Cardiac septum (tissue), 1 donor: Measurements from ENCODE around the gene WNT9B. TPM values are rescaled to one million over a fixed set of nuclear protein-coding genes. Genes with fewer than 3 reads are reported as not detected.

ENCODE experiments used
- DNase-seq: peaks from one replicate; pipeline ENCODE4 v3.0.0-alpha.2; 2020; ENCODE audit warnings: low spot score
- intact Hi-C: fragments of 100-400 bp; cut with DNase I; formaldehyde crosslinking; loops from one replicate; pipeline ENCODE4 v1.14.0; 2022
- long read RNA-seq: library from polyadenylated mRNA; unstranded; transcript quantifications from one replicate; pipeline ENCODE4 v2.0.0, GENCODE V29; 2021
- total RNA-seq: library from RNA; stranded (reverse); fragmentation: NEBNext Ultra II Directional; extraction: Animal tissue kit (Norgen Biotek cat#: 25700); gene quantifications from one replicate; pipeline ENCODE4 v1.2.1, GENCODE V29; 2021
- donor health status: DM: no; HTN: no; CAD: no.

Gene WNT9B, protein sequence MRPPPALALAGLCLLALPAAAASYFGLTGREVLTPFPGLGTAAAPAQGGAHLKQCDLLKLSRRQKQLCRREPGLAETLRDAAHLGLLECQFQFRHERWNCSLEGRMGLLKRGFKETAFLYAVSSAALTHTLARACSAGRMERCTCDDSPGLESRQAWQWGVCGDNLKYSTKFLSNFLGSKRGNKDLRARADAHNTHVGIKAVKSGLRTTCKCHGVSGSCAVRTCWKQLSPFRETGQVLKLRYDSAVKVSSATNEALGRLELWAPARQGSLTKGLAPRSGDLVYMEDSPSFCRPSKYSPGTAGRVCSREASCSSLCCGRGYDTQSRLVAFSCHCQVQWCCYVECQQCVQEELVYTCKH
- 0.62 TPM for total RNA-seq
- long read RNA-seq: 0 reads

DNA sequence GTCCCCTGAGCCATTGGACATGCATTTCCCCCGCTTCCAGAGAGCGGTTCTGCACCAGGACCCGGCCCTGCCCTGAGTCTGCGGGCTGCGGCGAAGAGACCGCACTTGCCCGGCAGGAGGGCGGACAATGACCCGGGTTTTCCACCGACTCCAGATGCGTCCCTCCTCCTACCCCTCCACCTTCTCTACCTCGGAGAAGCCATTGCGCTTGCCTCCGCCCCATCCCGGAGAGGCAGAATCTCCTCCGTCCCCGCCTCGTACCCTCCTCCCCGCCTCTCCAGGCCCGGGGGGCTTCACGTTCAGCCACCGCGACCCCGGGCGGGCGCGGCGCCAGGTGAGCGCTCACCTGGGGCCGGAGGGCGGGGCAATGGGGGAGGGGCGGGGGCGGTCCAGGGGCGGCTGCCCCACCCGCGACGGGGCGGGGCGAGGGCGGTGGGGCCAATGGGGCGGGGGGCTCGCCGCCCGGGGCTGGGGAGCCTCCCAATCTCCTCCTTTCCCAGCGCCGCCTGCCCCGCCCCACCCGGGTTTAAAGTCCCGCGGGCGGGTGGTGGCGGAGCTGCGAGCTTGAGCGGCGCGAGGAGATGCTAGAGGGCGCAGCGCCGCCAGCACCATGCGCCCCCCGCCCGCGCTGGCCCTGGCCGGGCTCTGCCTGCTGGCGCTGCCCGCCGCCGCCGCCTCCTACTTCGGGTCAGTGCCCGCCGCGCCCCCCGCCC, at the start of gene WNT9B:
Gene WNT9B, plus strand, starts transcription at position 555 of the 713 bp plus-strand sequence. Its CDS starts 56 bp downstream, at position 611.
- no peak for DNase-seq
- intact Hi-C loops: no loop called here

GRCh38 chr17:46802800-46803199, 48.6 kb upstream of the WNT9B start:
- intact Hi-C loops: no loop called here
- DNase-seq: no peak

DNA sequence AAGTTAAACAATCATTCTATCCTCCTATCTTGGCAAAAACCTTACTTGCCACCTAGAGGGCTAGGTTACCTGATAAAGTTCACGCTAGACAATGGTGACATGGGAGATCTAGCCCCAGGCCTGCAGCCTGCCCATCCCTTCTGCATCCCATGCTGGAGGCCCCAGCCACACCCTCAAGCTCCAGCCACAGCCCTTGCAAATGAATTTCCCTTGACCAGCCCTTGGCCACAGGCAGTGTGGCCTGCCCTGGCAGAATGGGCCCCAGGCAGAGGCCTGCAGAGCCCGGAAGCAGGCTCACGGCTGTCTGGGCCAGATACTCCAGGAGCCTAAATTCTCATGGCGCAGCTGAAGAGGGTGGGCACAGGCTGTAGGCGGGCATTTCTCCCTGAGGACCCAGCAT, 47.8 kb upstream of the WNT9B start:
- DNase-seq: no peak
- intact Hi-C loops: no loop called here

- intact Hi-C loops: no loop called here
- DNase-seq: no peak
Observed at GRCh38 chr17:46805771-46806170, 45.6 kb upstream of the WNT9B start.

- intact Hi-C loops: no loop called here
- DNase-seq: no peak
Observed at GRCh38 chr17:46809110-46809571, 42.2 kb upstream of the WNT9B start.

DNA sequence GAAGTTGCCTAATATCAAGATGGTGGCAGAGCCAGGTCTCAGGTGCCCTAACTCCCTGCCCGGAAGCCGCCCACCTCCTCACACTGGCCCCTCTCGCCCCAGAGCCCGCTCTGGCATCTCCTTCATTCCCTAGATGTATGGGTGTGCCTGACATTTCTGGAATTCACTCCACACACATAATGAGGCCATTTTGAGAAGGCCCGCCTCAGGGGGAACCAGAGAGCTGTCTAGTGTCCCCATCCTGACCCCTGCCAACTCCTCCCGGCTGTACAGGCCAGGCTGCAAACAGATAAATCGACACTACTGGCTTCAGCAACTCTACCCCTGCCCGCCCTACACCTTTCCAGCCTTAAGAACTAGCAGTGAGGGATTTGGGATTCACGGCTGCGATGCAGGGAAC, 40.5 kb upstream of the WNT9B start:
- DNase-seq: no peak
- intact Hi-C loops: no loop called here

- DNase-seq: no peak
- intact Hi-C loops: no loop called here
Observed at GRCh38 chr17:46811978-46812583, 39.3 kb upstream of the WNT9B start.

DNA sequence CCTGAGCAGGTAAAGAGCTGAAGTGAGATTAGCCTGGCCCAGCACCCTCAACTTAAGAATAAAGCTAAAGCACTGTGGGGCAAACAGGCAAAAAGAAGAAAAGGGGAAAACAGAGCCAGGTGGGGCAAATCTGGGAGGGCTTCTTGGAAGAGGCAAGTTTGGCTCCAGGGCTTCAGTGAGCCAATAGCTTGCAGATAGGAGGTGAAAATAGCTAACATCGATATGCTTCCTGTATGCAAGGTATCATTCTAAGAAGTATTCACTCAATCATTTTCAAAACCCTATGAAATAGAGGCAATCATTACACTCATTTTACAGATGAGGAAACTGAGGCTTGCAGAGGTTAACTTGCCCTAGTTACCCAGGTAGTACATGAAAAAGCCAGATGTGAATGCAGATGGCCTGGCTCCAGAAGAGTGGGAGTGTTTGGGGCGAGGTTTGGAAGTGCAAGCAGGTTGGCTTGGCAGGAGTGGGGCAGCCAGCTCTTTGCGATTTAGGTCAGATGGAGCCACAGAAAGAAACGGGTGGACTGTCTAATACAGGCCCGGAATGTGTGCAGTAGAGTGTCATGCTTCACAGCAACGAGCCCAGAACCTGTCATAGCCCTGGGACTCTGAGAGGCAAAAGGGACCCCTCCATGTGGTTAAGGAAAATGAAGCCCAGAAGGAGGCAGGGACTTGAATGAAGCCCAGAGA, 38.6 kb upstream of the WNT9B start:
- DNase-seq: no peak
- intact Hi-C loops: no loop called here

DNA sequence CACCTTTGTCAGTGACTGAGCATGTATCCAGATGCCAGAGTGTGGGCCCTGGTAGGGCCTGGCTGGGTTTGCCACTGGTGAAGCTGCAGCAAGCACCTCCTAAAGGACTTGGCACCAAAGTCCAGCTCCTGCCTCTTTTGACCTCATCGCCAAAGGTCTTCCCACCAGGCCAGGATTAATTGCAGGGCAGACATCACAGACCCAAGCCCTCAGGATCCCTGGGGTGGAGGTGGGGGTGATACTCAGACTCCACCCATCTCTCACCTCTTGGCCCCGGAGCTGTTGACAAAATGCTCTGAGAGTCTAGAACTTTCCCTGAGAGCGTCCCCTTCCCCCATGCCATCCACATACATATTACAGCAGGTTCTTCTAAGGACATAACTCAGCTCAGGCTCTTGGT, 37.5 kb upstream of the WNT9B start:
- intact Hi-C loops: no loop called here
- DNase-seq: no peak

- intact Hi-C loops: no loop called here
- no peak for DNase-seq
Observed at GRCh38 chr17:46814446-46814845, 36.9 kb upstream of the WNT9B start.

- intact Hi-C loops: no loop called here
- DNase-seq: no peak
Observed at GRCh38 chr17:46815474-46816353, 35.7 kb upstream of the WNT9B start.

DNA sequence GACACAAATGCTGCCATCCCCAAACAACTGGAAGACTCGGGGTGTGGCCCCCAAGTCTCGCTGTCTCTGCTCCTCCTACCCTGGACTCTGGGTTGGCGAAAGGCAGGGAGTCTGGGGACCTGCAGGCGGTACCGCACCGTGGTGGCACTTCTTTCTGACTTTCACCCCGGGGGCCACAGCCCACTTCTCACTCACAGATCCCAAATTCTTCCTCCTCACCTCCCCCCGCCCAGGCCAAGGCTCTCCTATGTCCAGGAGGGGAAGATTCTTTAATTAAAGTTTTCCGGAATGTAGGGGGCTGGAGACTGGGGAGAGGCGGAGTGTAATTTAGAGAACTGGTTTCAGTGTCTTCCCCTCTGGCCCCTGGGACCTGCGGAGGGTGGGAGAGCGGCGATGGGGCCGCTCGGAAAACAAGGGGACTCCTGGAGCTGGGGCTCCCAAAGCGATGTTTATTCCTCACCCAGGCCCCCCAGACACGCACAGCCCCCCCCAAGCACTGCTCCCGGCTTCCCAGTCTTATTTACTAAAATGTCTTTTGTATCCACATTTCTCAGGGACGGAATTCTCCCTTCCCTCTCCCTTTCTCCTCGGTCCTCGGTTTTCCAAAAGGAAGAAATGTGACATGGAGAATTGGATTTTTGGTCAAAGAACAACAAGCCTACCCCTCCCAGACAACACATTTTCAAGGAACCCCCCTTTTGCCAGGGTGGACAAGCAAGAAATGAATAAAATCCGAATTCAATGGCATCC, 34.1 kb upstream of the WNT9B start:
- intact Hi-C loops: no loop called here
- no peak for DNase-seq

- intact Hi-C loops: no loop called here
- DNase-seq: no peak
Observed at GRCh38 chr17:46817901-46818209, 33.5 kb upstream of the WNT9B start.

DNA sequence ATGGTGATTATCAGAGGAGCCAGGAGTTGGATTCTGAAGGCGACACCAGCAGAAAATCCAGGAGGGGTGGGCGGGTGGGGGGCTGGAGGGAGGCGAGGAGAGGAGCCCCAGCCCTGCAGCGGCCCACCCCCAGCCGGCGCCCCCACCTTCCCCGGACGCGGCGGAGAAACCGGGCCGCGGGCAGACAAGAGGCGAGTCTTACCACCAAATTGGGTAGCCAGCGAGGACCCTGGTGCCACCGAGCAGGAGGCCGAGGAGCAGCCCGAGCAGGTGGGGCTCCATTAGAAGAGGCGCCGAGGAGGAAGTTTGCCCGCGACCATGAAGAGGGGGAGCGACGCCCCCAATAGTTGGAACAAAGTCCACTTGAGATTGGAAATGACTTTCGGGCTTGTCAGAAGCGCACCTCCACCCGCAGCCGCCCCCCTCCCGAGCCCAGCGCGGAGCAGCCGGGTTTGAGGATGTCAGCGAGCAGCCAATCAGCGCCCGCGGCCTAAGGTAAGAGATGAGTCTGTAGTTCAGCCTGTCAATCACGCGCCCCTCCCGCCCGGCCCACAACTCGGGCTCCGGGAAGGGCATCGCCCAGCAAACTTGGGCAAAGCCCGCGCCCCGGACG, 33.0 kb upstream of the WNT9B start, which contains the start of gene WNT3:
Gene WNT3, minus strand, starts transcription at position 377 of the 613 bp plus-strand sequence. Its CDS starts 95 bp downstream, at position 282.
- no peak for DNase-seq
- intact Hi-C loops: no loop called here

DNA sequence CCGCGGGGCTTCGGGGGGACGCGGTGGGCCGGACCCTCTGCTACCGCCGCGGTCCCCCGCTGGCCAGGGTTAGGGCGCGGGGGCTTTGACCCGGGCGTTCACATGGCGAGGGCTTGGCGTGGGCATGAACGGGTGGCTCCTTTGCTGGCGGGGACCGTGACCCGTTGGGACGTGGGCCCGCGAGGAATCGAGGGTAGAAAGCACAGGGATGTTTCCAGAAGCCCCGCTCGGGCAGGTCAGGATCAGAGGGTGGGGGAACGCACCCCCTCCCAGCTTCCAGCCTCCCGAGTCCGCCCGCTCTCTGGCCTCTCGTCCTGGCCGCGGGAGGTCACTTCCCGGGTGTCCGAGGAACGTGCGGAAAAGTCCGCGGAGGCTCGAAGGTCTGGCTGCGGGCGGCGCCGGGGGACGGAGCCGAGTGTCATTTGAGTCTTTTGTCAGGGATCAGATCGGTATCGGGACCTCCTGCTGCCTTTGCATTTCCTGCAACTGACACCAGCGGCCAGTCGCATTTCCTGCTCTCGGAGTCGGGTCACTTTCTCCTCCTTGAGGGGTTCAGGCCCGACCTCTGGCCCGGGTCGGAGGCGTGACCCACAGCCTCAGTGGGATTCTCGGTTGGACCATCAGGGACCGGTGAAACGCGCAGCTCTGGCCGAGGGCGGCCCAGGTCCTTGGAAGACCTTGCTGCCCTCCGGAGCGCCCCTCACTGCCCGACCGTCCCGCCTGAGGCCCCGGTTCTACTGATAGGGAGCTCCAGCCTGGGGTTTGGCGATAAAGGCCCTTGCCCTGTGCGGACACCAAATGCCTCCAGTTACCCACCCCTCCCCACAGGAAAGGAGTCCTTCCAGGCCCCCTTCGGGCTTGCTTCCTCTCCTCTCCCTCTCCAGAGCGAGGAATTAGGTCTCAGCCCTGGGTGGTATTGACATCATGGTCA, 32.2 kb upstream of the WNT9B start:
- no peak for DNase-seq
- intact Hi-C loops: no loop called here

GRCh38 chr17:46819906-46820351, 31.5 kb upstream of the WNT9B start:
- DNase-seq: no peak

More at GRCh38 chr17:46819906-46820351, 31.5 kb upstream of the WNT9B start:
- intact Hi-C loops: no loop called here
